GM23338 (cell line): Measurements from ENCODE around the gene TMTC2. TPM values are rescaled to one million over a fixed set of nuclear protein-coding genes. Genes with fewer than 3 reads are reported as not detected.

ENCODE experiments used
- ATAC-seq: fragments of 200-7000 bp; cut with Tn5 transposase; 3 replicates; pipeline ENCODE4 v1.9.1; 2020
- DNase-seq: peaks from one replicate; pipeline ENCODE4 v3.0.0-alpha.2; 2015; ENCODE audit warnings: low spot score
- H2AFZ ChIP-seq: fragments of 200-600 bp; sonication (generic); 2 replicates; pipeline ENCODE4 v1.8.0; 2016; ENCODE audit warnings: antibody characterized with exemption, mild to moderate bottlenecking, moderate library complexity
- H3F3A ChIP-seq: fragments of 200-600 bp; sonication (generic); replicated peaks from 2 replicates; pipeline ENCODE4 v1.8.0; 2017; ENCODE audit warnings: antibody characterized with exemption, mixed run types, low read depth
- H3K27ac ChIP-seq: fragments of 200-600 bp; sonication (generic); 2 replicates; pipeline ENCODE4 v1.6.1; 2016; ENCODE audit warnings: low read depth
- H3K27me3 ChIP-seq: fragments of 200-600 bp; sonication (generic); 2 replicates; pipeline ENCODE4 v1.8.0; 2016; ENCODE audit warnings: mild to moderate bottlenecking, mixed run types, moderate library complexity; ENCODE audit not compliant: insufficient read depth
- H3K36me3 ChIP-seq: fragments of 200-600 bp; sonication (generic); 2 replicates; pipeline ENCODE4 v1.8.0; 2016; ENCODE audit warnings: mild to moderate bottlenecking; ENCODE audit not compliant: insufficient read depth
- H3K4me1 ChIP-seq: fragments of 200-600 bp; sonication (generic); 2 replicates; pipeline ENCODE4 v1.8.0; 2016; ENCODE audit warnings: mild to moderate bottlenecking, moderate library complexity; ENCODE audit not compliant: insufficient read depth
- H3K4me2 ChIP-seq: fragments of 200-600 bp; sonication (generic); 2 replicates; pipeline ENCODE4 v1.7.1; 2017; ENCODE audit warnings: mixed run types
- H3K4me3 ChIP-seq: fragments of 200-600 bp; sonication (generic); 2 replicates; pipeline ENCODE4 v1.6.1; 2016; ENCODE audit warnings: mixed run types
- H3K79me2 ChIP-seq: fragments of 200-600 bp; sonication (generic); replicated peaks from 2 replicates; pipeline ENCODE4 v1.8.0; 2017; ENCODE audit warnings: mild to moderate bottlenecking; ENCODE audit not compliant: insufficient read depth
- H3K9me2 ChIP-seq: fragments of 200-600 bp; sonication (generic); 2 replicates; pipeline ENCODE4 v1.8.0; 2017; ENCODE audit not compliant: insufficient read depth
- H4K20me1 ChIP-seq: fragments of 200-600 bp; sonication (generic); replicated peaks from 2 replicates; pipeline ENCODE4 v1.8.0; 2017; ENCODE audit warnings: mild to moderate bottlenecking; ENCODE audit not compliant: insufficient read depth
- H3K27ac Mint-ChIP-seq: 2 replicates; pipeline ENCODE4 v1.8.0; 2020; ENCODE audit warnings: inconsistent platforms, mild to moderate bottlenecking, moderate library complexity, mixed read lengths
- H3K27me3 Mint-ChIP-seq: 3 replicates; pipeline ENCODE4 v1.8.0; 2022; ENCODE audit warnings: low read depth, mild to moderate bottlenecking, moderate library complexity, mixed read lengths, inconsistent platforms; ENCODE audit not compliant: insufficient read depth, poor library complexity
- H3K36me3 Mint-ChIP-seq: 3 replicates; pipeline ENCODE4 v1.8.0; 2021; ENCODE audit warnings: low read depth, mild to moderate bottlenecking, inconsistent platforms, moderate library complexity, mixed read lengths
- H3K4me1 Mint-ChIP-seq: 3 replicates; pipeline ENCODE4 v1.8.0; 2020; ENCODE audit warnings: mild to moderate bottlenecking, inconsistent platforms, mixed read lengths
- H3K4me3 Mint-ChIP-seq: 3 replicates; pipeline ENCODE4 v1.8.0; 2021; ENCODE audit warnings: moderate library complexity, mild to moderate bottlenecking, inconsistent platforms, mixed read lengths
- H3K9me3 Mint-ChIP-seq: 3 replicates; pipeline ENCODE4 v1.8.0; 2020; ENCODE audit warnings: moderate library complexity, mild to moderate bottlenecking, inconsistent platforms, mixed read lengths
- CREB1 ChIP-seq: fragments of 250-450 bp; sonication (Bioruptor Pico); IDR thresholded peaks from 2 replicates; pipeline ENCODE4 v1.5.0; 2020; ENCODE audit warnings: low read depth, mild to moderate bottlenecking, moderate library complexity
- CTCF ChIP-seq, 2 experiments: fragments of 200-600 bp in 1 of 2; sonication (generic) in 1 of 2; conservative IDR thresholded peaks; 2 replicates each; pipeline versions ENCODE4 v1.5.1 to v1.6.1; 2016 to 2017; ENCODE audit warnings: antibody characterized with exemption in 2 of 2, low read depth in 2 of 2, mild to moderate bottlenecking in 2 of 2, moderate library complexity in 1 of 2
- ETS1 ChIP-seq: IDR thresholded peaks from 2 replicates; pipeline ENCODE4 v1.6.1; 2016; ENCODE audit warnings: antibody characterized with exemption
- EZH2 ChIP-seq: fragments of 200-600 bp; sonication (generic); IDR thresholded peaks from one replicate; pipeline ENCODE4 v1.8.0; 2017; ENCODE audit warnings: antibody characterized with exemption, mild to moderate bottlenecking, low read depth; ENCODE audit not compliant: unreplicated experiment
- JUNB ChIP-seq: IDR thresholded peaks from one replicate; pipeline ENCODE4 v1.6.1; 2016; ENCODE audit warnings: antibody characterized with exemption; ENCODE audit not compliant: unreplicated experiment
- NANOG ChIP-seq: IDR thresholded peaks from 2 replicates; pipeline ENCODE4 v1.6.1; 2016; ENCODE audit warnings: antibody characterized with exemption, borderline replicate concordance
- POLR2AphosphoS5 ChIP-seq: IDR thresholded peaks from 2 replicates; pipeline ENCODE4 v1.6.1; 2016; ENCODE audit warnings: antibody characterized with exemption, low read depth
- REST ChIP-seq: IDR thresholded peaks from one replicate; pipeline ENCODE4 v1.6.1; 2018; ENCODE audit warnings: antibody characterized with exemption; ENCODE audit not compliant: unreplicated experiment
- STAT1 ChIP-seq: IDR thresholded peaks from one replicate; pipeline ENCODE4 v1.6.1; 2016; ENCODE audit warnings: antibody characterized with exemption; ENCODE audit not compliant: unreplicated experiment
- ZNF331 ChIP-seq: fragments of 250-450 bp; sonication (Bioruptor Pico); IDR thresholded peaks from 2 replicates; pipeline ENCODE4 v1.5.0; 2020; ENCODE audit warnings: low read depth, mild to moderate bottlenecking, moderate library complexity
- polyA plus RNA-seq: library from polyadenylated mRNA; unstranded; fragments of >200 nt; fragmentation: Nextera tagmentation; extraction: Ambion mirVana; gene quantifications from 2 replicates; pipeline ENCODE4 v1.2.1, GENCODE V29; 2016
- total RNA-seq: library from RNA; depleted of rRNA; stranded (reverse); fragments of >200 nt; shearing (Covaris generic); gene quantifications from 2 replicates; pipeline ENCODE4 v1.2.3, GENCODE V29; 2014

The TMTC2 gene
- total and polyA plus RNA-seq, 2 experiments from 2014 or later: 0.57 to 6.5 TPM

GRCh38 chr12:83052890-83053541, 366.3 kb downstream of the TMTC2 start (continued):
- TF ChIP-seq ETS1 (no peak), STAT1 (no peak), CREB1 (no peak), CTCF (conservative IDR thresholded peaks at IDR 0.05; ENCODE audit: low read depth in 2 of 2) (no peak), REST (no peak), ZNF331 (CRISPR knock-in tag) (no peak), POLR2AphosphoS5 (no peak), JUNB (no peak), EZH2 (no peak), NANOG (no peak)

- Histone ChIP-seq H3K9me2 (no peaks in the 10 kb centered on the region), H3K79me2 (no peaks in the 10 kb centered on the region), H3K27ac (no peak overlapping the region), H2AFZ (no peak overlapping the region), H4K20me1 (no peaks in the 10 kb centered on the region), H3K4me2 (no peak overlapping the region), H3K27me3 (no peaks in the 10 kb centered on the region), H3K36me3 (no peaks in the 10 kb centered on the region), H3F3A (no peaks in the 10 kb centered on the region), H3K4me1 (no peaks in the 10 kb centered on the region), H3K4me3 (no peak overlapping the region)
- Mint-ChIP-seq H3K27ac (no peak overlapping the region), H3K9me3 (no peaks in the 10 kb centered on the region), H3K4me1 (0 out of 3 replicates have a peak, but pooled peaks cover 3% of the 10 kb centered on the region), H3K4me3 (no peak overlapping the region), H3K27me3 (no peaks in the 10 kb centered on the region), H3K36me3 (no peaks in the 10 kb centered on the region)
- ATAC-seq (no peak), DNase-seq (no peak)
- no peak for TF ChIP-seq CTCF (conservative IDR thresholded peaks at IDR 0.05; ENCODE audit: low read depth in 2 of 2)
- TF ChIP-seq STAT1: no peak
These were observed 370.7 kb downstream of the TMTC2 start for GRCh38 chr12:83057436-83057835.
